GM20000 (cell line): ENCODE results near the gene DHRS4L2.
A peak's percentile ranks its signal among the peaks of the same experiment; 100 is the strongest.
"Not testable (repeated sequence)": the region's sequence is repeated elsewhere in the genome, so short reads cannot be mapped to it uniquely, and the experiment has no call there.

Experiments used
- DNase-seq: peaks from one replicate; pipeline ENCODE4 v3.0.0; 2012; ENCODE audit warnings: low spot score
- TF ChIP-seq, protein P1 (sequence below): IDR thresholded peaks from 2 replicates; pipeline ENCODE4 v1.5.1; 2012; ENCODE audit warnings: mild to moderate bottlenecking, control low read depth; ENCODE audit errors: extremely low read depth, missing control alignments

DHRS4L2 gene

GRCh38 chr14:24013654-24014514, 25.2 kb downstream of the DHRS4L2 start:
- TF ChIP-seq, protein P1, sequence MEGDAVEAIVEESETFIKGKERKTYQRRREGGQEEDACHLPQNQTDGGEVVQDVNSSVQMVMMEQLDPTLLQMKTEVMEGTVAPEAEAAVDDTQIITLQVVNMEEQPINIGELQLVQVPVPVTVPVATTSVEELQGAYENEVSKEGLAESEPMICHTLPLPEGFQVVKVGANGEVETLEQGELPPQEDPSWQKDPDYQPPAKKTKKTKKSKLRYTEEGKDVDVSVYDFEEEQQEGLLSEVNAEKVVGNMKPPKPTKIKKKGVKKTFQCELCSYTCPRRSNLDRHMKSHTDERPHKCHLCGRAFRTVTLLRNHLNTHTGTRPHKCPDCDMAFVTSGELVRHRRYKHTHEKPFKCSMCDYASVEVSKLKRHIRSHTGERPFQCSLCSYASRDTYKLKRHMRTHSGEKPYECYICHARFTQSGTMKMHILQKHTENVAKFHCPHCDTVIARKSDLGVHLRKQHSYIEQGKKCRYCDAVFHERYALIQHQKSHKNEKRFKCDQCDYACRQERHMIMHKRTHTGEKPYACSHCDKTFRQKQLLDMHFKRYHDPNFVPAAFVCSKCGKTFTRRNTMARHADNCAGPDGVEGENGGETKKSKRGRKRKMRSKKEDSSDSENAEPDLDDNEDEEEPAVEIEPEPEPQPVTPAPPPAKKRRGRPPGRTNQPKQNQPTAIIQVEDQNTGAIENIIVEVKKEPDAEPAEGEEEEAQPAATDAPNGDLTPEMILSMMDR, result peak; percentile 72
- DNase-seq, result peak; percentile 79

GRCh38 chr14:24015745-24016144, 27.0 kb downstream of the DHRS4L2 start:
- not testable (repeated sequence) for DNase-seq

GRCh38 chr14:24018978-24019377, 30.2 kb downstream of the DHRS4L2 start:
- not testable (repeated sequence) for DNase-seq

DNA sequence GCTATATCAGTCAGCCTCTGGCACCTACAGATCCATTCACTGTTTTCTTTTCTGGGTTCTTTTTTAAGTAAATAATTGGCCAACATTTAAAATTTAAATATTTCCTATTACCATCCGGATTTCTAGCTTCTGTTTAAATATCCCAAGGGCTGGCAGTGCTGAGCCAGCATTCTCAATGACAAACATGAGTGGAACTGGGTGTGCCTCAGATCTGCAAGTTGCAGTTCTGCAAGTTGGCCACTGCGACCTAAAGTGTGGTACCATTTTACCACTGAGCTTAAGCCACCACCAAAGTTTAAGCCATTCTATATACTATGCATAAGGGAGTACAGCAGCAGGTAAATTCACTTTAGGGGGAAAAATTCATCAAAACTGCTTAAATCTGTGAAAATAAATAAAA, 31.2 kb downstream of the DHRS4L2 start:
- DNase-seq, result not testable (repeated sequence)

GRCh38 chr14:24020520-24020919, 31.8 kb downstream of the DHRS4L2 start:
- DNase-seq, result not testable (repeated sequence)

DNA sequence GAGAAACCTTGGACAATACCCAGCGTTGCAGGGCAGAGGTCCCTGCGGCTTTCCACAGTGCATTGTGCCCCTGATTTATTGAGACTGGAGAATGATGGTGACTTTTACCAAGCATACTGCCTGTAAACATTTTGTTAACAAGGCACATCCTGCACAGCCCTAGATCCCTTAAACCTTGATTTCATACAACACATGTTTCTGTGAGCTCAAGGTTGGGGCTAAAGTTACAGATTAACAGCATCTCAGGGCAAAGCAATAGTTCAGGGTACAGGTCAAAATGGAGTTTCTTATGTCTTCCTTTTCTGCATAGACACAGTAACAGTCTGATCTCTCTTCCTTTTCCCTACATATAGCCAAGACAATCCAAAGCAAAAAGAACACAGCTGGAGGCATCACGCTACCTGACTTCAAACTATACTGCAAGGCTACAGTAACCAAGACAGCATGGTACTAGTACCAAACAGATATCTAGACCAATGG, 36.2 kb downstream of the DHRS4L2 start:
- DNase-seq, result not testable (repeated sequence)

GRCh38 chr14:24029687-24030086, 41.0 kb downstream of the DHRS4L2 start:
- not testable (repeated sequence) for DNase-seq

DNA sequence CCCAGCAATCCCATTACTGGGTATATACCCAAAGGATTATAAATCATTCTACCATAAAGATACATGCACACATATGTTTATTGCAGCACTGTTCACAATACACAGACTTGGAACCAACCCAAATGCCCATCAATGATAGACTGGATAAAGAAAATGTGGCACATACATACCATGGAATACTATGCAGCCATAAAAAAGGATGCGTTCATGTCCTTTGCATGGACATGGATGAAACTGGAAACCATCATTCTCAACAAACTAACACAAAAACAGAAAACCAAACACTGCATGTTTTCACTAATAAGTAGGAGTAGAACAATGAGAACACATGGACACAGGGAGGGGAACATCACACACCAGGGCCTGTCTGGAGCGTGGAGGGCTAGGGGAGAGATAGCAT, 42.6 kb downstream of the DHRS4L2 start:
- DNase-seq, result not testable (repeated sequence)

- no peak for DNase-seq
- TF ChIP-seq, protein P1, result no peak
Measured at GRCh38 chr14:24032727-24033418, 44.1 kb downstream of the DHRS4L2 start.

DNA sequence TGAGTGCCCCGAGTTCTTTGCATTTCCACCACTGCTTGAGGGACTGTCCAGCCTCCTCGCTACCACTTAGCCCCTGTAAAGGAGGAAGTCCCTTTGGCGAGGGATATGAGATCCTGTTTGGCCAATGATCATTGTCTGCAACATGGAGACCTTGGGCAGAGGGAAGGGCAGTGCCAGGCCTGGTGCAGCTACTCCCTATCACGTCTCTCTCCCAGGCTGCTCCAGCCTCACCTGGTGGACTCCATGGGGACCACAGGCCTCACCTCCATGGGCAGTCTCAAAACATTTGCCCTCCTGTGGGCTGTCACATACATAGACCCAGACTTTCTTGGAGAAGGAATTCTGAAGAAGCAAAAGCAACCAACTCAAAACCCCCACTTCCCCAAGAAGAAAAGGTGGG, 47.0 kb downstream of the DHRS4L2 start:
- DNase-seq, result not testable (repeated sequence)

DNA sequence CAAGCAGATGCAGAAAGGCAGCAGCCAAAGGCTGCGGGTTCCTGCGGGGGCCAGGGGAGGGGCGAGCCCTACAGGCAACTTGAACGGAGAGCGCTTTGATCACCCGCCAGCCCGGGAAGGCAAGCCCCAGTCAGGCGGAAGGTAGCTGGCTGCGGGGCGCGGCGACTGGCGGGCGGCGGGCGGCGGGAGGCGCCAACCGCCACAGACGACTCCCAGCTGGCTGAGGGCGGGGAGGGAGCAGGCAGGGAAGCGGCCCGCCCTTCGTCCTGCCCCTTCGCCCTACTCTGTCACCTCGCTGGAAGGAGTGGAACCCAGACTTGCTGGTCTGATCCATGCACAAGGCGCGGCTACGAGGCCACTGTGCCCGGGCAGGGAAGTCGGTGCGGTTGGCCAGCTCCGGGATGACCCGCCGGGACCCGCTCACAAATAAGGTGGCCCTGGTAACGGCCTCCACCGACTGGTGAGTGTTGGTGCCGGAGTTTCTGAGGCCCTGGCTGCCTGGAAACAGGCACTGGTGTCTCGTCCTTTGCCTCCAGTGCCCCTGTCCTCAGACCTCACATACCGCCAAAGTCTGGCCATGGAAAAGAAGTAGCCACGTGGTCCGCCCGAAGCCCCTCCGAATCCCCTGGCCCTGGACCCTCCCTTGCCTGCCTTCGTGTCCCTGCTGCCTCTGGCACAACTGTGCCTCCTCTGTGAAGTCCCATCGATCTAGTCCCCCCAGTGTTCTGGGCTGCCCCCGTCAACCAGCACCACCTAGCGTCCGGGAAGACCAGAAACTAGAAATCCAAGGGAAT, 47.6 kb downstream of the DHRS4L2 start:
- TF ChIP-seq, protein P1, result peak; percentile 82
- DNase-seq, result peak; percentile 81

GRCh38 chr14:24036963-24037657, 48.4 kb downstream of the DHRS4L2 start:
- not testable (repeated sequence) for DNase-seq
